Small intestine (tissue), 7 donors: ENCODE measurements around the gene CABP1. TPM values are rescaled to one million over a fixed set of nuclear protein-coding genes. Genes with fewer than 3 reads are reported as not detected.
"Not testable (repeated sequence)": the region's sequence is repeated elsewhere in the genome, so short reads cannot be mapped to it uniquely, and the experiment has no call there.

Experiments used
- DNase-seq, 2 donors: peaks; one replicate each; pipeline versions ENCODE4 v3.0.0 to v3.0.0-alpha.2; 2013
- FAIRE-seq: peaks from 2 replicates; lab custom pipeline; 2012; peaks lifted over from hg19 to GRCh38; lab: Jason Lieb, UNC
- H3K27ac ChIP-seq, 3 donors: one replicate each; pipeline ENCODE4 v1.5.1; 2013; ENCODE audit warnings: low read length in 2 of 3, mild to moderate bottlenecking in 2 of 3, control low read depth in 1 of 3, inconsistent platforms in 1 of 3, low read depth in 1 of 3, moderate library complexity in 1 of 3
- H3K27me3 ChIP-seq, 3 donors: one replicate each; pipeline ENCODE4 v1.6.1; 2013; ENCODE audit warnings: low read length in 3 of 3, inconsistent platforms in 1 of 3; ENCODE audit not compliant: control insufficient read depth in 3 of 3, insufficient read depth in 3 of 3
- H3K36me3 ChIP-seq, 3 donors: one replicate each; pipeline ENCODE4 v1.6.1; 2013; ENCODE audit warnings: low read length in 3 of 3, inconsistent platforms in 1 of 3, low read depth in 1 of 3, mild to moderate bottlenecking in 1 of 3, moderate library complexity in 1 of 3; ENCODE audit not compliant: control insufficient read depth in 3 of 3, insufficient read depth in 2 of 3
- H3K4me1 ChIP-seq, 3 donors: one replicate each; pipeline ENCODE4 v1.6.1; 2013; ENCODE audit warnings: low read length in 2 of 3, inconsistent platforms in 1 of 3, low read depth in 1 of 3, mild to moderate bottlenecking in 1 of 3, moderate library complexity in 1 of 3; ENCODE audit not compliant: control insufficient read depth in 3 of 3, insufficient read depth in 2 of 3
- H3K4me3 ChIP-seq, 3 donors: one replicate each; pipeline ENCODE4 v1.5.1; 2013; ENCODE audit warnings: low read length in 3 of 3, control low read depth in 1 of 3, inconsistent platforms in 1 of 3, low read depth in 1 of 3, mild to moderate bottlenecking in 1 of 3, moderate library complexity in 1 of 3
- H3K9me3 ChIP-seq, 2 donors: one replicate each; pipeline ENCODE4 v1.6.1; 2013; ENCODE audit warnings: low read depth in 1 of 2, low read length in 1 of 2; ENCODE audit not compliant: control insufficient read depth in 2 of 2, insufficient read depth in 1 of 2
- WGBS, 3 donors: extraction: QIAGEN DNeasy Blood & Tissue Kit; methylation state at CpG; one replicate each; pipeline ENCODE4 v1.1.7; 2013; 5-methylcytosine and 5-hydroxymethylcytosine counted together
- polyA plus RNA-seq, 4 donors: library from polyadenylated mRNA; stranded (reverse) in 3 of 4; unstranded in 1 of 4; fragments of 200-250 nt in 3 of 4; fragments of 120-200 nt in 1 of 4; gene quantifications; one replicate each; pipeline versions ENCODE4 v1.2.1 to v1.2.3, GENCODE V29; 2013
- donor health status: healthy with polysubstance abuse.
- donor health status: control.
- donor health status: control.
- donor health status: Bipolar disorder and iron deficiency.
- donor health status: healthy.

Gene CABP1
- polyA plus RNA-seq, 4 donors, result 0.67 to 1.5 (median 0.74) TPM; not detected in 1

- WGBS, 3 donors, result 45 to 78% (median 62%) methylated on average over 29 to 34 of the region's 34 CpGs
- no peaks in the 10 kb centered on the region for H3K9me3 ChIP-seq
- no peaks in the 10 kb centered on the region for H3K27me3 ChIP-seq
- DNase-seq (no peak), FAIRE-seq (no peak)
- no peak overlapping the region for H3K4me3 ChIP-seq
- peaks cover 0 to 13% (median 0%) of the 10 kb centered on the region in 3 donors for H3K4me1 ChIP-seq
- no peaks in the 10 kb centered on the region for H3K36me3 ChIP-seq
- H3K27ac ChIP-seq, result no peak overlapping the region
These were observed 26.4 kb downstream of the CABP1 start for GRCh38 chr12:120666571-120667390.

GRCh38 chr12:120668091-120668867 is 27.9 kb downstream of the CABP1 start:
- Histone ChIP-seq H3K9me3 (no peaks in the 10 kb centered on the region), H3K4me1 (peaks cover 0 to 13% (median 0%) of the 10 kb centered on the region in 3 donors), H3K4me3 (no peak overlapping the region), H3K36me3 (no peaks in the 10 kb centered on the region), H3K27ac (no peak overlapping the region), H3K27me3 (no peaks in the 10 kb centered on the region)
- FAIRE-seq (no peak), DNase-seq (no peak)
- 81 to 85% (median 85%) methylated on average over 20 of the region's 20 CpGs for WGBS, 3 donors

- Histone ChIP-seq H3K4me1 (peaks cover 0 to 13% (median 0%) of the 10 kb centered on the region in 3 donors), H3K9me3 (no peaks in the 10 kb centered on the region), H3K4me3 (peak overlapping the region in 1 of 3 donors; percentile 7), H3K27ac (peak overlapping the region in 2 of 3 donors; percentile 67 to 72), H3K27me3 (no peaks in the 10 kb centered on the region), H3K36me3 (no peaks in the 10 kb centered on the region)
- FAIRE-seq, result no peak
- peak; percentile 55 to 63 for DNase-seq
- WGBS, 3 donors, result 18 to 41% (median 33%) methylated on average over 19 of the region's 19 CpGs
These were observed 28.7 kb downstream of the CABP1 start for GRCh38 chr12:120668868-120669840.

GRCh38 chr12:120670237-120670636 is 29.8 kb downstream of the CABP1 start:
- 41 to 74% (median 46%) methylated on average over 6 of the region's 6 CpGs for WGBS, 3 donors
- H3K27me3 ChIP-seq, FAIRE-seq, H3K36me3 ChIP-seq, H3K4me3 ChIP-seq, H3K9me3 ChIP-seq, DNase-seq: not testable (repeated sequence)
- Histone ChIP-seq H3K4me1 (peaks cover 0 to 13% (median 0%) of the 10 kb centered on the region in 3 donors), H3K27ac (peak overlapping the region in 1 of 3 donors; percentile 54)

- DNase-seq, result peak in 1 of 2 donors; percentile 15
- Histone ChIP-seq H3K4me3 (no peak overlapping the region), H3K9me3 (no peaks in the 10 kb centered on the region), H3K4me1 (peaks cover 0 to 13% (median 0%) of the 10 kb centered on the region in 3 donors), H3K27ac (peak overlapping the region in 1 of 3 donors; percentile 12), H3K27me3 (no peaks in the 10 kb centered on the region), H3K36me3 (no peaks in the 10 kb centered on the region)
- no peak for FAIRE-seq
- 42 to 69% (median 52%) methylated on average over 5 of the region's 5 CpGs for WGBS, 3 donors
These were observed 30.2 kb downstream of the CABP1 start for GRCh38 chr12:120670667-120671066.

- H3K36me3 ChIP-seq, result no peaks in the 10 kb centered on the region
- no peak overlapping the region for H3K4me3 ChIP-seq
- DNase-seq, result no peak
- FAIRE-seq, result no peak
- H3K4me1 ChIP-seq, result peaks cover 0 to 17% (median 0%) of the 10 kb centered on the region in 3 donors
- no peak overlapping the region for H3K27ac ChIP-seq
- no peaks in the 10 kb centered on the region for H3K9me3 ChIP-seq
- WGBS, 3 donors, result 87 to 88% (median 87%) methylated on average over 6 of the region's 6 CpGs
- no peaks in the 10 kb centered on the region for H3K27me3 ChIP-seq
These were observed 33.7 kb downstream of the CABP1 start for GRCh38 chr12:120674097-120674636.

GRCh38 chr12:120677765-120678473 is 37.5 kb downstream of the CABP1 start:
- H3K4me3 ChIP-seq, result no peak overlapping the region
- H3K9me3 ChIP-seq, result no peaks in the 10 kb centered on the region
- H3K27me3 ChIP-seq, result no peaks in the 10 kb centered on the region
- 16 to 43% (median 29%) methylated on average over 7 of the region's 7 CpGs for WGBS, 3 donors
- DNase-seq (peak; percentile 58 to 75), FAIRE-seq (no peak)
- H3K36me3 ChIP-seq, result no peaks in the 10 kb centered on the region
- H3K27ac ChIP-seq, result peak overlapping the region in 2 of 3 donors; percentile 49 to 85
- H3K4me1 ChIP-seq, result peaks cover 0 to 9% (median 0%) of the 10 kb centered on the region in 3 donors
